DOHH2 (cell line): ENCODE results near the gene PRDM5.

ENCODE experiments used
- H3F3A ChIP-seq: fragments of 200-600 bp; sonication (generic), shearing (Covaris generic); 2 replicates; pipeline ENCODE4 v1.6.0; 2016; ENCODE audit warnings: antibody characterized with exemption, mild to moderate bottlenecking; ENCODE audit not compliant: control insufficient read depth, insufficient read depth
- H3K27ac ChIP-seq: fragments of 200-600 bp; sonication (generic); 2 replicates; pipeline ENCODE4 v1.5.1; 2014; ENCODE audit warnings: low read depth, mild to moderate bottlenecking, low read length, moderate library complexity
- H3K27me3 ChIP-seq: fragments of 200-600 bp; sonication (generic); 2 replicates; pipeline ENCODE4 v1.6.1; 2014; ENCODE audit warnings: mild to moderate bottlenecking, low read length, mixed read lengths; ENCODE audit not compliant: control insufficient read depth
- H3K36me3 ChIP-seq: fragments of 200-600 bp; sonication (generic); 2 replicates; pipeline ENCODE4 v1.6.1; 2014; ENCODE audit warnings: mild to moderate bottlenecking, low read length, moderate library complexity, mixed read lengths; ENCODE audit not compliant: control insufficient read depth
- H3K4me1 ChIP-seq: fragments of 200-600 bp; sonication (generic); 2 replicates; pipeline ENCODE4 v1.6.1; 2014; ENCODE audit warnings: mild to moderate bottlenecking, low read length, mixed read lengths; ENCODE audit not compliant: control insufficient read depth
- H3K4me2 ChIP-seq: fragments of 200-600 bp; sonication (generic); 2 replicates; pipeline ENCODE4 v1.6.0; 2014; ENCODE audit warnings: mild to moderate bottlenecking, low read length, moderate library complexity
- H3K4me3 ChIP-seq: fragments of 200-600 bp; sonication (generic); 2 replicates; pipeline ENCODE4 v1.5.1; 2014; ENCODE audit warnings: mild to moderate bottlenecking, low read length, mixed read lengths
- H3K79me2 ChIP-seq: fragments of 200-600 bp; sonication (generic); 2 replicates; pipeline ENCODE4 v1.6.1; 2014; ENCODE audit warnings: mild to moderate bottlenecking, low read length, mixed read lengths; ENCODE audit not compliant: control insufficient read depth
- H3K9me2 ChIP-seq: fragments of 200-600 bp; sonication (generic); replicated peaks from 2 replicates; pipeline ENCODE4 v1.6.1; 2014; ENCODE audit warnings: mild to moderate bottlenecking, low read length, mixed read lengths; ENCODE audit not compliant: control insufficient read depth
- H3K9me3 ChIP-seq: fragments of 200-600 bp; sonication (generic); 2 replicates; pipeline ENCODE4 v1.6.1; 2014; ENCODE audit warnings: antibody characterized with exemption, low read length, mixed read lengths; ENCODE audit not compliant: control insufficient read depth, insufficient read depth
- H4K20me1 ChIP-seq: fragments of 200-600 bp; sonication (generic); 2 replicates; pipeline ENCODE4 v1.6.0; 2014; ENCODE audit warnings: low read depth, mild to moderate bottlenecking, antibody characterized with exemption, low read length, moderate library complexity; ENCODE audit not compliant: control insufficient read depth, insufficient read depth
- CTCF ChIP-seq: fragments of 200-600 bp; sonication (generic); IDR thresholded peaks from one replicate; pipeline ENCODE4 v1.5.1; 2014; ENCODE audit warnings: antibody characterized with exemption, mild to moderate bottlenecking, low read depth, low read length; ENCODE audit not compliant: poor library complexity, severe bottlenecking
- EZH2phosphoT487 ChIP-seq: fragments of 200-600 bp; sonication (generic); IDR thresholded peaks from 2 replicates; pipeline ENCODE4 v1.6.1; 2017; ENCODE audit warnings: borderline replicate concordance, mild to moderate bottlenecking, antibody characterized with exemption, low read length, moderate library complexity, mixed read lengths

PRDM5 gene

GRCh38 chr4:120704538-120704937 is 218.0 kb downstream of the PRDM5 start:
- no peak overlapping the region for H3K27ac ChIP-seq
- no peaks in the 10 kb centered on the region for H3K36me3 ChIP-seq
- no peaks in the 10 kb centered on the region for H3K9me3 ChIP-seq
- H3K27me3 ChIP-seq: no peaks in the 10 kb centered on the region
- H3K9me2 ChIP-seq: no peaks in the 10 kb centered on the region
- no peaks in the 10 kb centered on the region for H3F3A ChIP-seq
- H3K4me2 ChIP-seq: no peak overlapping the region
- H3K4me3 ChIP-seq: no peak overlapping the region
- H3K4me1 ChIP-seq: no peaks in the 10 kb centered on the region
- H4K20me1 ChIP-seq: no peaks in the 10 kb centered on the region
- no peak for TF ChIP-seq CTCF
- TF ChIP-seq EZH2phosphoT487: no peak
- H3K79me2 ChIP-seq: no peaks in the 10 kb centered on the region

- no peaks in the 10 kb centered on the region for H3K36me3 ChIP-seq
- no peak overlapping the region for H3K4me3 ChIP-seq
- no peaks in the 10 kb centered on the region for H3K27me3 ChIP-seq
- H3K9me2 ChIP-seq: no peaks in the 10 kb centered on the region
- no peak overlapping the region for H3K4me2 ChIP-seq
- no peaks in the 10 kb centered on the region for H3F3A ChIP-seq
- H3K79me2 ChIP-seq: no peaks in the 10 kb centered on the region
- no peaks in the 10 kb centered on the region for H3K9me3 ChIP-seq
- H3K27ac ChIP-seq: no peak overlapping the region
- no peak for TF ChIP-seq CTCF
- TF ChIP-seq EZH2phosphoT487: no peak
- H4K20me1 ChIP-seq: no peaks in the 10 kb centered on the region
- no peaks in the 10 kb centered on the region for H3K4me1 ChIP-seq
Measured at GRCh38 chr4:120703908-120704307, 218.6 kb downstream of the PRDM5 start.

- no peaks in the 10 kb centered on the region for H3F3A ChIP-seq
- TF ChIP-seq CTCF (no peak), EZH2phosphoT487 (no peak)
Measured at GRCh38 chr4:120699354-120699753, 223.2 kb downstream of the PRDM5 start.

GRCh38 chr4:120694973-120695372 is 227.6 kb downstream of the PRDM5 start:
- Histone ChIP-seq H3K9me3 (no peaks in the 10 kb centered on the region), H3K4me1 (no peaks in the 10 kb centered on the region), H3K4me3 (no peak overlapping the region), H3K79me2 (no peaks in the 10 kb centered on the region), H3K36me3 (no peaks in the 10 kb centered on the region), H4K20me1 (no peaks in the 10 kb centered on the region), H3K27ac (no peak overlapping the region), H3K4me2 (no peak overlapping the region), H3K27me3 (no peaks in the 10 kb centered on the region), H3F3A (no peaks in the 10 kb centered on the region), H3K9me2 (no peaks in the 10 kb centered on the region)
- TF ChIP-seq EZH2phosphoT487 (no peak), CTCF (no peak)

More at GRCh38 chr4:120699354-120699753, 223.2 kb downstream of the PRDM5 start:
- Histone ChIP-seq H3K27ac (no peak overlapping the region), H4K20me1 (no peaks in the 10 kb centered on the region), H3K4me2 (no peak overlapping the region), H3K27me3 (no peaks in the 10 kb centered on the region), H3K9me2 (no peaks in the 10 kb centered on the region), H3K36me3 (no peaks in the 10 kb centered on the region), H3K4me3 (no peak overlapping the region), H3K79me2 (no peaks in the 10 kb centered on the region), H3K4me1 (no peaks in the 10 kb centered on the region), H3K9me3 (no peaks in the 10 kb centered on the region)
